Mesodermal cell (in vitro differentiated cells): Measurements from ENCODE around the gene OR10G3.

Source experiments
- H3K27ac ChIP-seq: 2 replicates; pipeline ENCODE4 v1.7.0; 2013; ENCODE audit warnings: mild to moderate bottlenecking, low read depth, low read length, moderate library complexity; ENCODE audit not compliant: severe bottlenecking
- H3K36me3 ChIP-seq: 2 replicates; pipeline ENCODE4 v1.7.1; 2013; ENCODE audit warnings: mild to moderate bottlenecking, low read length, moderate library complexity; ENCODE audit not compliant: control insufficient read depth, insufficient read depth
- H3K4me1 ChIP-seq: one replicate; pipeline ENCODE4 v1.7.1; 2013; ENCODE audit warnings: mild to moderate bottlenecking, low read length; ENCODE audit not compliant: insufficient read depth, control insufficient read depth, poor library complexity, severe bottlenecking
- H3K4me3 ChIP-seq: 2 replicates; pipeline ENCODE4 v1.7.0; 2013; ENCODE audit warnings: low read length, control low read depth, mild to moderate bottlenecking; ENCODE audit not compliant: insufficient read depth, poor library complexity, severe bottlenecking; ENCODE audit errors: extremely low read depth
- H3K9me3 ChIP-seq: 2 replicates; pipeline ENCODE4 v1.7.1; 2013; ENCODE audit warnings: mild to moderate bottlenecking, low read length, moderate library complexity; ENCODE audit not compliant: control insufficient read depth
- WGBS, 2 experiments: methylation state at CpG; one replicate each; pipeline ENCODE4 v1.1.5; 2013; ENCODE audit warnings: missing lambda C conversion rate in 2 of 2; ENCODE audit not compliant: insufficient coverage in 2 of 2; 5-methylcytosine and 5-hydroxymethylcytosine counted together

OR10G3 gene

DNA sequence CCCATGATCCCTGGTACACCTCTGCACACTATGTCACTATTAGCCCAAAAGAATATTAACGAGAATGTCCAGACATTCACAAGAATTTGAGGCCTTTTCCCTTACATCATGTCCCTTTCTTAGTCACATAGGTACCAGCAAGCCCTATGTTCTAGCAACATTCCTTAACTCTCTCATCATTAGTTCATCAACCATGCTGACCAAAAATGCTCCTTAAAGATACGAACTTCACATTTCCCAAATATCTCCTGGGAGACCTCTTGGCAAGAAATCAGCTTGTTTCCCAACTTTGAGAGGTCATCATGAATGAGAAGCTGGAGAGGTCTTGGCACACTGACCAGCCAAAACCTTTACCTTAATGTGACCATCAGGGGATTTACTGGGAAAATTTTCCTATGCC is 58.4 kb downstream of the OR10G3 start:
- Histone ChIP-seq H3K27ac (no peak overlapping the region), H3K9me3 (no peaks in the 10 kb centered on the region), H3K36me3 (peaks cover 32% of the 10 kb centered on the region), H3K4me1 (peaks cover 3% of the 10 kb centered on the region), H3K4me3 (no peak overlapping the region)
- WGBS, 2 experiments, result 82 to 92% methylated on average over 1 to 2 of the region's 2 CpGs

- Histone ChIP-seq H3K9me3 (no peaks in the 10 kb centered on the region), H3K4me1 (peaks cover 3% of the 10 kb centered on the region), H3K27ac (no peak overlapping the region), H3K36me3 (peaks cover 32% of the 10 kb centered on the region), H3K4me3 (no peak overlapping the region)
- WGBS, 2 experiments, result 100% methylated on average over 1 of the region's 1 CpG
These were observed 59.1 kb downstream of the OR10G3 start for GRCh38 chr14:21520767-21521166.

DNA sequence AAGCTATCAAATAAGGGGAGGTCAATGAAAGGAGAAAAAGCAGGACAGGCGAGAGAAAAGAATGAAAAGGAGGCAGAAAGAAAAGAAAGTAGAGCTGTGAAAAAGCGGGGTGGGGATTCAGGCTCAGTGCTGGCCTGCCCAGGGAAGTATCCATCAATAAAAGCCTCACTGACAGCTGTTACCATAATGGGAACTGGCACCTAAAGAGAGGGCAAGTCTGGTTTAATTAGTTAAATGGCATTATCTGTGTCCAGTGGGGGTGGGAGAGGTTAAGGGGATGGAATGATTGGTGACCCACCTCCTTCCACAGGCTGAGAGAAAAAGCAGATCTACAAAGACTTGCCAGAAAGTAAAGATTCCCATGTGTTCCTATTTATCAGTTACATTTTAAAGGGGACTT is 61.2 kb downstream of the OR10G3 start:
- Histone ChIP-seq H3K9me3 (no peaks in the 10 kb centered on the region), H3K4me3 (no peak overlapping the region), H3K27ac (no peak overlapping the region), H3K36me3 (peaks cover 15% of the 10 kb centered on the region), H3K4me1 (no peaks in the 10 kb centered on the region)
- 83 to 93% methylated on average over 2 of the region's 2 CpGs for WGBS, 2 experiments
